GM12878 (cell line): ENCODE data around the gene PNMA6E.

Experiments used
- FOXK2 ChIP-seq: fragments of 450-650 bp; IDR thresholded peaks from 2 replicates; pipeline ENCODE4 v1.6.1; 2017; ENCODE audit warnings: mild to moderate bottlenecking, moderate library complexity
- MTA2 ChIP-seq: fragments of 450-650 bp; IDR thresholded peaks from 2 replicates; pipeline ENCODE4 v1.6.1; 2016; ENCODE audit warnings: low read depth, mild to moderate bottlenecking, moderate library complexity
- NFYB ChIP-seq: IDR thresholded peaks from 2 replicates; pipeline ENCODE4 v1.6.1; 2011; ENCODE audit warnings: low read depth, mild to moderate bottlenecking, low read length, improper control_type of control experiment, moderate library complexity; ENCODE audit not compliant: insufficient read depth
- POLR2AphosphoS5 ChIP-seq: IDR thresholded peaks from 2 replicates; pipeline ENCODE4 v1.6.1; 2011; ENCODE audit warnings: mild to moderate bottlenecking, low read length, inconsistent platforms
- POU2F2 ChIP-seq: IDR thresholded peaks from 3 replicates; pipeline ENCODE4 v1.6.1; 2011; ENCODE audit warnings: low read depth, mild to moderate bottlenecking, low read length, borderline replicate concordance
- TF ChIP-seq, protein P1 (sequence below): fragments of 150-350 bp; IDR thresholded peaks from 2 replicates; pipeline ENCODE4 v1.6.1; 2016; ENCODE audit warnings: low read depth, low read length

DNA sequence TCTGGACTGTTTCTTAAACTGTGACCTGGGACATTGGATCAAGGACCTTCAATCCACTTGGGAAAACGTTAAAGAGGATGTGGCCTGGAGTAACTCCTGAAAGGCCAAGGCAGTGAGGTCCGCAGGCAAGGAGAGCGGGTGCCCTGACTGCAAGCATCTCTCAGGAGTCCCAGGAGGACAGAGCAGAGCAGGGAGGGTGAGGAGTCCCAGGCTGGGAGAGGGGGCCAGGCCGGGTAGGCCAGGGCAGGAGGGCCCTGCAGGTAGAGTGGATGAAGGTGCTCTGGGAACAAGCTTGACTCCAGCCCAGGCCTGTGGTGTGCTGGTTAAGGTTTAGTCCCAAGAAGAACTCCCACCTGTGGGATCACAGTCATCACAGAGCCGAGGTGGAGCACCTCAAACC lies 13.8 kb downstream of the PNMA6E start:
- no peak for TF ChIP-seq NFYB
- no peak for TF ChIP-seq POU2F2
- no peak for TF ChIP-seq POLR2AphosphoS5
- no peak for TF ChIP-seq FOXK2
- TF ChIP-seq, protein P1, sequence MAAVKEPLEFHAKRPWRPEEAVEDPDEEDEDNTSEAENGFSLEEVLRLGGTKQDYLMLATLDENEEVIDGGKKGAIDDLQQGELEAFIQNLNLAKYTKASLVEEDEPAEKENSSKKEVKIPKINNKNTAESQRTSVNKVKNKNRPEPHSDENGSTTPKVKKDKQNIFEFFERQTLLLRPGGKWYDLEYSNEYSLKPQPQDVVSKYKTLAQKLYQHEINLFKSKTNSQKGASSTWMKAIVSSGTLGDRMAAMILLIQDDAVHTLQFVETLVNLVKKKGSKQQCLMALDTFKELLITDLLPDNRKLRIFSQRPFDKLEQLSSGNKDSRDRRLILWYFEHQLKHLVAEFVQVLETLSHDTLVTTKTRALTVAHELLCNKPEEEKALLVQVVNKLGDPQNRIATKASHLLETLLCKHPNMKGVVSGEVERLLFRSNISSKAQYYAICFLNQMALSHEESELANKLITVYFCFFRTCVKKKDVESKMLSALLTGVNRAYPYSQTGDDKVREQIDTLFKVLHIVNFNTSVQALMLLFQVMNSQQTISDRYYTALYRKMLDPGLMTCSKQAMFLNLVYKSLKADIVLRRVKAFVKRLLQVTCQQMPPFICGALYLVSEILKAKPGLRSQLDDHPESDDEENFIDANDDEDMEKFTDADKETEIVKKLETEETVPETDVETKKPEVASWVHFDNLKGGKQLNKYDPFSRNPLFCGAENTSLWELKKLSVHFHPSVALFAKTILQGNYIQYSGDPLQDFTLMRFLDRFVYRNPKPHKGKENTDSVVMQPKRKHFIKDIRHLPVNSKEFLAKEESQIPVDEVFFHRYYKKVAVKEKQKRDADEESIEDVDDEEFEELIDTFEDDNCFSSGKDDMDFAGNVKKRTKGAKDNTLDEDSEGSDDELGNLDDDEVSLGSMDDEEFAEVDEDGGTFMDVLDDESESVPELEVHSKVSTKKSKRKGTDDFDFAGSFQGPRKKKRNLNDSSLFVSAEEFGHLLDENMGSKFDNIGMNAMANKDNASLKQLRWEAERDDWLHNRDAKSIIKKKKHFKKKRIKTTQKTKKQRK = no peak
- no peak for TF ChIP-seq MTA2
